MG63 (cell line): ENCODE results near the gene AMIGO1. TPM values are rescaled to one million over a fixed set of nuclear protein-coding genes. Genes with fewer than 3 reads are reported as not detected.
"Not testable (repeated sequence)": the region's sequence is repeated elsewhere in the genome, so short reads cannot be mapped to it uniquely, and the experiment has no call there.

Experiments used
- DNase-seq: peaks from one replicate; pipeline ENCODE4 v3.0.0-alpha.2; 2020
- H3K27me3 ChIP-seq: fragments of 250-450 bp; sonication (Bioruptor Pico); 2 replicates; pipeline ENCODE4 v1.5.1; 2020; ENCODE audit warnings: mild to moderate bottlenecking, moderate library complexity
- H3K36me3 ChIP-seq: fragments of 250-450 bp; sonication (Bioruptor Pico); 2 replicates; pipeline ENCODE4 v1.5.1; 2020; ENCODE audit warnings: mild to moderate bottlenecking, moderate library complexity
- H3K4me3 ChIP-seq: fragments of 250-450 bp; sonication (Bioruptor Pico); 2 replicates; pipeline ENCODE4 v1.5.1; 2020; ENCODE audit warnings: mild to moderate bottlenecking, moderate library complexity
- H3K9me3 ChIP-seq: fragments of 250-450 bp; sonication (Bioruptor Pico); 2 replicates; pipeline ENCODE4 v1.5.1; 2020; ENCODE audit warnings: mild to moderate bottlenecking, moderate library complexity
- total RNA-seq: library from RNA; depleted of rRNA; stranded (reverse); fragments of >200 nt; shearing (Covaris generic); gene quantifications from 2 replicates; pipeline ENCODE4 v1.2.3, GENCODE V29; 2014; ENCODE audit warnings: low replicate concordance

Gene AMIGO1
- total RNA-seq, 1 experiment from 2014 or later = 1.3 TPM

- H3K36me3 ChIP-seq = peaks cover 13% of the 10 kb centered on the region
- H3K9me3 ChIP-seq = no peaks in the 10 kb centered on the region
- H3K27me3 ChIP-seq = peaks cover 31% of the 10 kb centered on the region
- no peak overlapping the region for H3K4me3 ChIP-seq
- DNase-seq = no peak
These were observed 27.3 kb downstream of the AMIGO1 start for GRCh38 chr1:109482242-109482641.

- Histone ChIP-seq H3K4me3 (no peak overlapping the region), H3K36me3 (peaks cover 8% of the 10 kb centered on the region), H3K27me3 (peaks cover 37% of the 10 kb centered on the region), H3K9me3 (no peaks in the 10 kb centered on the region)
- no peak for DNase-seq
These were observed 27.9 kb downstream of the AMIGO1 start for GRCh38 chr1:109481646-109482045.

- H3K9me3 ChIP-seq = no peaks in the 10 kb centered on the region
These were observed 29.6 kb downstream of the AMIGO1 start for GRCh38 chr1:109479901-109480300.

GRCh38 chr1:109479311-109479710, 30.2 kb downstream of the AMIGO1 start:
- Histone ChIP-seq H3K9me3 (no peaks in the 10 kb centered on the region), H3K36me3 (no peaks in the 10 kb centered on the region), H3K27me3 (peaks cover 61% of the 10 kb centered on the region), H3K4me3 (no peak overlapping the region)
- no peak for DNase-seq

More at GRCh38 chr1:109479901-109480300, 29.6 kb downstream of the AMIGO1 start:
- H3K36me3 ChIP-seq = no peaks in the 10 kb centered on the region
- DNase-seq = no peak
- peaks cover 55% of the 10 kb centered on the region for H3K27me3 ChIP-seq
- H3K4me3 ChIP-seq = no peak overlapping the region

GRCh38 chr1:109478806-109479205, 30.7 kb downstream of the AMIGO1 start:
- Histone ChIP-seq H3K4me3 (no peak overlapping the region), H3K9me3 (no peaks in the 10 kb centered on the region), H3K36me3 (no peaks in the 10 kb centered on the region), H3K27me3 (peaks cover 64% of the 10 kb centered on the region)
- no peak for DNase-seq

- Histone ChIP-seq H3K9me3 (no peaks in the 10 kb centered on the region), H3K36me3 (no peaks in the 10 kb centered on the region), H3K4me3 (no peak overlapping the region), H3K27me3 (peaks cover 68% of the 10 kb centered on the region)
- DNase-seq = no peak
These were observed 31.7 kb downstream of the AMIGO1 start for GRCh38 chr1:109477821-109478220.

- no peak for DNase-seq
- no peaks in the 10 kb centered on the region for H3K9me3 ChIP-seq
- H3K27me3 ChIP-seq = peaks cover 73% of the 10 kb centered on the region
- no peaks in the 10 kb centered on the region for H3K36me3 ChIP-seq
- no peak overlapping the region for H3K4me3 ChIP-seq
These were observed 32.7 kb downstream of the AMIGO1 start for GRCh38 chr1:109476825-109477224.

GRCh38 chr1:109475261-109475660, 34.3 kb downstream of the AMIGO1 start:
- H3K27me3 ChIP-seq = peaks cover 81% of the 10 kb centered on the region
- H3K4me3 ChIP-seq = no peak overlapping the region
- no peak for DNase-seq
- no peaks in the 10 kb centered on the region for H3K9me3 ChIP-seq
- H3K36me3 ChIP-seq = no peaks in the 10 kb centered on the region

GRCh38 chr1:109474697-109475096, 34.8 kb downstream of the AMIGO1 start:
- H3K9me3 ChIP-seq = no peaks in the 10 kb centered on the region
- H3K36me3 ChIP-seq = no peaks in the 10 kb centered on the region
- no peak overlapping the region for H3K4me3 ChIP-seq
- no peak for DNase-seq
- peaks cover 86% of the 10 kb centered on the region for H3K27me3 ChIP-seq

- not testable (repeated sequence) for H3K36me3 ChIP-seq, H3K4me3 ChIP-seq, H3K9me3 ChIP-seq, DNase-seq
- peaks cover 88% of the 10 kb centered on the region for H3K27me3 ChIP-seq
These were observed 36.1 kb downstream of the AMIGO1 start for GRCh38 chr1:109473284-109474057.

GRCh38 chr1:109472779-109473178, 36.7 kb downstream of the AMIGO1 start:
- H3K27me3 ChIP-seq = peaks cover 95% of the 10 kb centered on the region
- DNase-seq = no peak
- no peaks in the 10 kb centered on the region for H3K36me3 ChIP-seq
- no peak overlapping the region for H3K4me3 ChIP-seq
- no peaks in the 10 kb centered on the region for H3K9me3 ChIP-seq

GRCh38 chr1:109470245-109470644, 39.3 kb downstream of the AMIGO1 start:
- Histone ChIP-seq H3K9me3 (no peaks in the 10 kb centered on the region), H3K27me3 (peaks cover 96% of the 10 kb centered on the region), H3K4me3 (no peak overlapping the region), H3K36me3 (no peaks in the 10 kb centered on the region)
- no peak for DNase-seq

- Histone ChIP-seq H3K9me3 (no peaks in the 10 kb centered on the region), H3K36me3 (no peaks in the 10 kb centered on the region), H3K4me3 (no peak overlapping the region), H3K27me3 (peaks cover 97% of the 10 kb centered on the region)
- no peak for DNase-seq
These were observed 40.6 kb downstream of the AMIGO1 start for GRCh38 chr1:109468903-109469302.

- no peaks in the 10 kb centered on the region for H3K36me3 ChIP-seq
- H3K9me3 ChIP-seq = no peaks in the 10 kb centered on the region
- H3K4me3 ChIP-seq = no peak overlapping the region
- peaks cover 97% of the 10 kb centered on the region for H3K27me3 ChIP-seq
- no peak for DNase-seq
These were observed 41.5 kb downstream of the AMIGO1 start for GRCh38 chr1:109468061-109468460.

- no peak for DNase-seq
- no peak overlapping the region for H3K4me3 ChIP-seq
- H3K36me3 ChIP-seq = no peaks in the 10 kb centered on the region
- peaks cover 99% of the 10 kb centered on the region for H3K27me3 ChIP-seq
- H3K9me3 ChIP-seq = no peaks in the 10 kb centered on the region
These were observed 42.2 kb downstream of the AMIGO1 start for GRCh38 chr1:109467301-109467777.

- H3K36me3 ChIP-seq = no peaks in the 10 kb centered on the region
- peak; percentile 62 for DNase-seq
- H3K27me3 ChIP-seq = peaks cover 99% of the 10 kb centered on the region
- peaks cover under 1% of the 10 kb centered on the region; the same call in 1 of the 2 replicates for H3K9me3 ChIP-seq
- peak within 1 kb of the TSS; percentile 44 for H3K4me3 ChIP-seq
These were observed 42.9 kb downstream of the AMIGO1 start, which contains the start of gene SYPL2 for GRCh38 chr1:109466452-109467300. SYPL2 (plus strand) TSS chr1:109466546; CDS start chr1:109466844, 298 bp downstream.

- Histone ChIP-seq H3K4me3 (peak overlapping the region; percentile 44), H3K27me3 (peaks cover 99% of the 10 kb centered on the region)
- no peak for DNase-seq
These were observed 43.4 kb downstream of the AMIGO1 start for GRCh38 chr1:109466125-109466451.

More at GRCh38 chr1:109466125-109466451, 43.4 kb downstream of the AMIGO1 start:
- no peaks in the 10 kb centered on the region for H3K36me3 ChIP-seq
- peaks cover 6% of the 10 kb centered on the region for H3K9me3 ChIP-seq
